Measurements from ENCODE around the gene PGGHG. TPM values are rescaled to one million over a fixed set of nuclear protein-coding genes. Genes with fewer than 3 reads are reported as not detected.
"Not testable (repeated sequence)": the region's sequence is repeated elsewhere in the genome, so short reads cannot be mapped to it uniquely, and the experiment has no call there.

The PGGHG gene
- total RNA-seq, 1 donor from 2014 or later, result 25.1 TPM

- no peaks in the 10 kb centered on the region for H3K4me1 Mint-ChIP-seq
- peaks cover 2% of the 10 kb centered on the region for H3K9me3 Mint-ChIP-seq
- no peak for TF ChIP-seq CTCF (conservative IDR thresholded peaks at IDR 0.05)
- no peak overlapping the region for H3K4me3 Mint-ChIP-seq
- no peak overlapping the region for H3K27ac Mint-ChIP-seq (ENCODE audit: unreplicated experiment)
- H3K27me3 Mint-ChIP-seq (ENCODE audit: low read depth), result peaks cover 2% of the 10 kb centered on the region
- DNase-seq (ENCODE audit: low read depth, low spot score), result no peak
- H3K36me3 Mint-ChIP-seq (ENCODE audit: low read depth), result peaks cover 3% of the 10 kb centered on the region
Measured at GRCh38 chr11:259413-259812, 29.5 kb upstream of the PGGHG start.

- Mint-ChIP-seq H3K9me3 (peaks cover 3% of the 10 kb centered on the region), H3K27me3 (ENCODE audit: low read depth) (no peaks in the 10 kb centered on the region), H3K4me1 (no peaks in the 10 kb centered on the region), H3K27ac (ENCODE audit: unreplicated experiment) (no peak overlapping the region), H3K4me3 (no peak overlapping the region), H3K36me3 (ENCODE audit: low read depth) (no peaks in the 10 kb centered on the region)
- no peak for DNase-seq (ENCODE audit: low read depth, low spot score)
- TF ChIP-seq CTCF (conservative IDR thresholded peaks at IDR 0.05), result no peak
Measured at GRCh38 chr11:261624-262023, 27.3 kb upstream of the PGGHG start.

GRCh38 chr11:266676-267439 is 22.1 kb upstream of the PGGHG start:
- H3K27ac Mint-ChIP-seq (ENCODE audit: unreplicated experiment), result no peak overlapping the region
- H3K27me3 Mint-ChIP-seq (ENCODE audit: low read depth), result no peaks in the 10 kb centered on the region
- peaks cover 4% of the 10 kb centered on the region for H3K9me3 Mint-ChIP-seq
- DNase-seq (ENCODE audit: low read depth, low spot score), result no peak
- H3K4me1 Mint-ChIP-seq, result peaks cover 16% of the 10 kb centered on the region
- H3K36me3 Mint-ChIP-seq (ENCODE audit: low read depth), result no peaks in the 10 kb centered on the region
- no peak for TF ChIP-seq CTCF (conservative IDR thresholded peaks at IDR 0.05)
- H3K4me3 Mint-ChIP-seq, result no peak overlapping the region

- DNase-seq (ENCODE audit: low read depth, low spot score), result no peak
- Mint-ChIP-seq H3K4me3 (no peak overlapping the region), H3K9me3 (peaks cover 2% of the 10 kb centered on the region), H3K4me1 (peaks cover 16% of the 10 kb centered on the region), H3K36me3 (ENCODE audit: low read depth) (no peaks in the 10 kb centered on the region), H3K27me3 (ENCODE audit: low read depth) (no peaks in the 10 kb centered on the region), H3K27ac (ENCODE audit: unreplicated experiment) (peak overlapping the region; percentile 81)
- TF ChIP-seq CTCF (conservative IDR thresholded peaks at IDR 0.05), result no peak
Measured at GRCh38 chr11:267491-267994, 21.4 kb upstream of the PGGHG start.

GRCh38 chr11:268716-269145 is 20.2 kb upstream of the PGGHG start:
- H3K27me3 Mint-ChIP-seq (ENCODE audit: low read depth); H3K9me3 Mint-ChIP-seq; DNase-seq (ENCODE audit: low read depth, low spot score); H3K4me3 Mint-ChIP-seq; H3K27ac Mint-ChIP-seq (ENCODE audit: unreplicated experiment); H3K36me3 Mint-ChIP-seq (ENCODE audit: low read depth): not testable (repeated sequence)
- H3K4me1 Mint-ChIP-seq, result peaks cover 26% of the 10 kb centered on the region

- Mint-ChIP-seq H3K4me3 (no peak overlapping the region), H3K9me3 (peaks cover 2% of the 10 kb centered on the region), H3K27me3 (ENCODE audit: low read depth) (no peaks in the 10 kb centered on the region), H3K27ac (ENCODE audit: unreplicated experiment) (no peak overlapping the region), H3K4me1 (peaks cover 30% of the 10 kb centered on the region), H3K36me3 (ENCODE audit: low read depth) (no peaks in the 10 kb centered on the region)
- no peak for DNase-seq (ENCODE audit: low read depth, low spot score)
- TF ChIP-seq CTCF (conservative IDR thresholded peaks at IDR 0.05), result no peak
Measured at GRCh38 chr11:269146-269890, 19.6 kb upstream of the PGGHG start.
